Skeletal muscle cell (primary cell): ENCODE data around the gene ARVCF.

Source experiments
- DNase-seq: peaks from one replicate; pipeline ENCODE4 v3.0.0-alpha.2; 2010; ENCODE audit warnings: low read depth
- H3K4me3 ChIP-seq: 2 replicates; pipeline ENCODE4 v1.5.1; 2011; ENCODE audit warnings: low read depth, mild to moderate bottlenecking, control low read depth, low read length, moderate library complexity

Gene ARVCF

DNA sequence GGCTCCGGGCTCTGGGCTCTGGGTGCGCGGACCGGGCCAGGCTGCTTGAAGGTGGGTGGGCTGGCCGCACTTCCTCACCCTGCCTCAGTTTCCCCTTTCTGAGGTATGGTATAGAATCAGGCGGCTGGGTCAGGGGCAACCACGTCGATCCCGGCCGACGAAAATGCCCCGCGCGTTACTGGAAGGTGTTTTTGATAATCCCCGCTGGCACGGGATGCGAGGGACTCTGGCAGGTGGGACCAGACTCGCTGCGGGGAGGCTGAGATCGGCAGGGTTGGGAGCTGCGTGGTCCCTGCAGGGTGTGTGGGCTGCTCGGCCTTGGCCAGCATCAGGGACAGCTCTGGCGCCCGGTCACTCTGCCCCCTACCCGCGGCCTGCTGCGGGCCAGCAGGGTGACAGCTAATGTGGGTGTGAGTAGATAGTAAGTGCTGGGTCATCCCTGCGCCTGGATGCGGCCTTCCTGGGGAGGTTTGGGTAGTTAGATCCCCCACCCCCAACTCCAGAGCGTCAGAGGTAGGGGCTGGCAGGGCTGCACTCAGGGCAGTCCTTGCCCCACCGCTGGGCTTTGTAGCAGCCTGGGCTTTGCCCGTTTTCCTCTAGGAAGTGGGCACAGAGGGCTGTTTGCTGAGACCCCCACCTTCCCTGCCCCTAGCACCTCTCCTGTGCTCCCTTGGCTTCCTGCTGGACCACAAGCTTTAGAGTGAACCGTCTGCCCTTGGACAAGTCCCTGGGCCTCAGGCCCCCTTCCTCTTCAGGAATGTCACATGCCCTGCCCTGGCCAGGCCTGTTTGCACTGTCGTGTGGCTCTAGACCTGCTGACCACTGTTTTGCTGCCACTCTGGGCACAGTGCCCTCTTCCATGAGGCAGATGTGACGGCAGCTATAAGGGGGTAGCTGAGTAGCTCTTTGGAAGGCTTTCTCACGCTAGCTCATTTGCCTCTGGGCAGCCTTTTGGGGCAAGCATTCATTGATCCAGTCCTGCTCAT is 4.9 kb upstream of the ARVCF start:
- peak overlapping the region; percentile 93 for H3K4me3 ChIP-seq

DNA sequence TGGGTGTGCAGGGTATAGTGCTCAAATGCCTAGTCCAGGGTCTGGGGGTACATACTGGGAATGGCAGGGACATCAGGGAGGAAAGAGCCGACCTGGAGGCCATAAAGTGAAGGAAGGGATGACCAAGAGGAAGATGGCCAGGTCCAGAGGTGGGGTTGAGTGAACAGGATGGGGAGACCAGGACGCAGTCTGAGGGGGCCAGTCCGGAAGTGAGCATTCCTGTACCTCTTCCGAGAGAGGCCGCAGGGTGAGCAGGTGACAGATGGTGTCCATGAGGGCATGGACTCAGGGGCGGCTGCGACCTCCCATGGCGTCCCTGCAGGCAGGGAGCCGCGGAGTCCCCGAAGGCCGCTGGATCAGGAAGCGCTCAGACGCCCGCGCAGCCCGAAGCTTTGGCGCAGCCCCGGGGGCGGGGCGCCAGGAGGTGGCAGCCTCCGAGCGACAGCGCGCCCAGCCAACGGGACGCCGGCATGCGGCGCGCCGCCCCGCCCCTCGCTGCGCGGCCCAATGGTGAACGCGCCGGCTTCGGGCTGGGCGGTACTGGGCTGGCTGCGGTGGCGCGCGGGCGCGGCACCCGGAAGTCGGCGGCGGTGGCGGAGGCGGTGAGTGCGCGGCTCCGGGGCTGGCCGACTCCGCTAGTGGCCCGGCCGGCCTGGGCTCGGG is 4.0 kb upstream of the ARVCF start, which contains the start of gene TANGO2:
TANGO2 (plus strand) TSS at position 578 of the 663 bp plus-strand sequence. CDS start 15,689 bp downstream, outside the sequence.
- peak; percentile 51 for DNase-seq
- H3K4me3 ChIP-seq = peak within 1 kb of the TSS; percentile 93

More for the DNA sequence above, 4.9 kb upstream of the ARVCF start:
- no peak for DNase-seq

DNA sequence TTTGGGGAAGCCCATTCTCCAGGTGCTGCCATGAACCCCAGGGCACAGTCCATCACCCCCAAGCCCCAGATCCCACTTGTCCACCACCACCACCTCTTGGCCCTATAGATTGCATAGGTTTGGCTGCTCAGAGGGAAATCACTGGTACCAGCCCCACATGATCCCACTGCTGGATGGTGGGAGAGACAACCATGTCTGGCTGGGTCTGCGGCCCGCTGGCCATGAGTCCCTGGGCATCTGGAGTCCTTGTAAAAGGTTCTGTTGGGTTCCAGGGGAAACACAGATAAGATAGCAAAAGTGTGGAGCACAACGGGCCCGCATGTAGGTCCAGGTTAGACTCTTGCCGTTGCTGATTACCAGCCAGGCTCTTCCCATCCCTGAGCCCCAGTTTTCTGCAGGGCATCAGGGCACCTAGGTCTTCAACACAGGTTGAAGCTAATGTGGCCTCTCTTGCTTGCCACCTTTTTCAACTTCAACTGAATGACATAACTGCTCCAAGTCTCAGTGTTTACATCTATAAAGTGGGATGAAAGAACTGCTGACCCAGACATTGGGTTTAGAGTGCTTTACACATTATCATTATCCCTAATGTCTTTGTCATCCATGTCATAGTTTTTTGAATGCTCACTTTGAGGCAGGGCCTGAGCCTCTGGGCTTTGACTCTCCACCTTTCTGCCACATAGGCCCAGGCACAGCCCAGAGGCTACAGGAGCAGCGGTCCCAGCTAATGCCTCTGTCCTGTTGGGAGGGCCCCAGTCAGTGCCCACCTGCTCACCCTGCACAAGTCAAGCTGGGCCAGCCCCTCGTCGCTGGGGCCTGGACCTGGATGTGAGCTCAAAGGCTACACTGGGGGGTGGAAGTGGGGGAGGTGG is 3.3 kb upstream of the ARVCF start:
- no peak for DNase-seq
- H3K4me3 ChIP-seq = peak overlapping the region; percentile 53

DNA sequence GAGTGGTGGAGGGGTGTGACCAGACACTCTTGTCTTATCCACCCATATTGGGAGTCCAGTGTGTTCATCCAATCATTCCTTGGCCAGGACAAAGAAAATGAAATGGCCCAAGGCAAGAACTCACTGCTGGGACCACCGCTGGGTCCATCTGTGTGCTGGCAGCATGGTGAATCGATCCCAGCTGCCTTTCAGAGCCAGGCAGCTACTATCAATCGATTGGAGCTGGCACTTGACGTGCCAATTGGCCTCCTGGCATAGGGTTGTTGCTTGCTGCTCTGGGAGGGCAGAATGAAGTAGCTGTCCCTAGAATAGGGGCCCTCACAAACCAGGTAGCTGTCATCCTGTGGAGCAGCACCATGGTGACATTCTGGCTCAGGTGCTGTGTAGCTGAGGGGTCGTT is 1.4 kb upstream of the ARVCF start:
- DNase-seq = no peak

DNA sequence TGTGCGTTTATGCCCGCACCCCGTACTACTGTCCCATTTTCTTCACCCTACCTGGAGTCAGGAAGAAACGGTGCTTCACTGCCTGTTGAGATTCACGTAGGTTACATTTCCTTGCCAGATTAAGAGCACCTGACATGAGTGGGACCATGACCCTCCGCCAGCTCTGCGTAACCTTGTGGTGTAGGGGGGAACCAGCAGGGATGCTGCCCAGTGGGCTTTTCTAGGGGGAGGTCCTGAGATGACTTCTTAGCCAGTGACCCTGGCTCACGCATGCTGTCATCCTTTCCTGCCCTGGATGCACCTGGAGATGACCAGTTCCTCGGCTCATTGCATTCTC is 967 bp upstream of the ARVCF start:
- no peak for DNase-seq
- H3K4me3 ChIP-seq = no peak overlapping the region

More for the DNA sequence above, 1.4 kb upstream of the ARVCF start:
- H3K4me3 ChIP-seq = no peak overlapping the region

DNA sequence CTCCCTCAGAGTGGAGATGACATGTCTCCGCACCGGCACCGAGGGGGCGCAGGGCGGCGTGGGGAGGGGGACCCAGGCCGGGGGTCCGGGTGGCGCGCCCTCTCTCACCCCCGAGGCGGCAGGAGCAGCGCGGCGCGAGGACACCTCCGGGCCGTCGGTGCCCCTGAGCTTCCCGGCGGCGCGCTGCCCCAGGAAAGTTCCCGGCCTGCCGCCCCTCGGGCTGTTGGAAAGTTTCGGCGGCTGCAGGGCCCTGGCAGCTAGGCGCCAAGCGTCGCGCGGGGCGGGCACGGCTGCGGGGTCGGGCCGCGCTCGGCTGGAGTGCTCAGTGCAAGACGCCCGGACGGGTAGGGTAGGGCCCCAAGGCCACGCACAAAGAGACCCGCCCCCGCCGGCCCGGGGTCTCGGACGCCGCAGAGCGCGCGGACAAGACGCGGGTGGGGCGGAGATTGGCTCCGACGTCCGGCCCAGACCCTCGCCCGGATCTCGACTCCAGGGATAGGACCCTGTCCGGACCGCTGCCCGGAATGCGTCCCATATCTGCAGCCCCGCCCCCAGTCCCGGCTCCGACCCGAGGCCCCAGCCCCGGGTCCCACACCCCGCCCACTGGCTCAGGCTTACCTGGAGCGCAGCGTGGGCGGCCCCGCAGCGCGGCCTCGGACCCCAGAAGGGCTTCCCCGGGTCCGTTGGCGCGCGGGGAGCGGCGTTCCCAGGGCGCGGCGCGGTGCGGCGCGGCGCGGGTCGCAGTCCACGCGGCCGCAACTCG is 471 bp downstream of the ARVCF start:
- peak overlapping the region; percentile 60 for H3K4me3 ChIP-seq
- DNase-seq = no peak

DNA sequence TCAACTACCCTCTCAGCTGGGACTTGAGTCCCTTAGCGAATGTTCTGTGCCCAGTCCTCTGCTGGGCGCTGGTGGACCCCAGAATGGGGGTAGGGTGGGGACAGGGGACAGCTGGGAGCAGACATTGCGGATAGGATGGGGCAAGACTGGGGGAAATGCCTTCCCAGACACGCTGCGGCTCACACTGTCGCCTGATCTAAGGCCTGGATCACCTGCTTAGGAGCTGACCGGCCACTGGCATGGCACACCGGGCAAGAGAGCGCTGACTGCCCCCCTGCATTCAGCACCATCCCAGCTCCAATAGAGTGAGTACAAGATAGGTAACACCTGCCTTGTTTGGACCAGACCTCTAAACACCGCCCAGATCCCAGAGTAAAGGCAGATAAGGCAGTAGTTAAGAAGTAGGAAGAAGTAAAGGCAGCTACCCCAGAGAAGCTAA is 1.4 kb downstream of the ARVCF start:
- H3K4me3 ChIP-seq = no peak overlapping the region
- no peak for DNase-seq

DNA sequence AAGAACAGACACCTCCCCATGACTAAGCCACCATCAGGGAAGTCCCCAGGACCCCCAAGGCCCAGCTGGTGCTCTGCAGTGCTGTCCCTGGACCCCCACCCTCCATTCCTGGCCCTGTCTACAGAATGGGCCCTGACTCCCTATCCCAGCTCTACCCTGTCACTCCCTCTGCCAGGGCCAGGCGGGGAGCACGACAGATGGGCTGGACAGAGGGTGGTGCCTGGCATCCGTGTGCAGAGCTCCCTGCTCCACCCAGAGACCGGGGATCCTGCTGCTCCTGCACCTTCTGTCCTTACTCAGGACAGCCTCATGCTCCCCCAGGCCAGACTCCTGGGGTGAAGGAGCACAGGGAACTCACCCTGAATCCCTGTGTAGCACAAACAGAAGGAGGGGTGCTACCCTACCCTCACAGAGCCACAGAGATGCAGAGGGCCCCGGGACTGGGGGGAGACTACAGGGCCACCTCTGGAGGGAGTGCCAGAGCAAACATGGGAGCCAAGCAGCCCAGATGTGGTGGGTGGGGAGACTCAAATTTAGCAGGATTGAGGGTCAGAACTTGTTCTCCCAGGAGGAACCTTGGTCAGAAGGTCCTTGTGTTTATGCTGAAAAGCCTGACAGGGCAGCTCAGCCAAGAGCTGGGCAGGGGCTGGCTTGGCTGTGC is 2.0 kb downstream of the ARVCF start:
- no peak for DNase-seq
- H3K4me3 ChIP-seq = no peak overlapping the region

DNA sequence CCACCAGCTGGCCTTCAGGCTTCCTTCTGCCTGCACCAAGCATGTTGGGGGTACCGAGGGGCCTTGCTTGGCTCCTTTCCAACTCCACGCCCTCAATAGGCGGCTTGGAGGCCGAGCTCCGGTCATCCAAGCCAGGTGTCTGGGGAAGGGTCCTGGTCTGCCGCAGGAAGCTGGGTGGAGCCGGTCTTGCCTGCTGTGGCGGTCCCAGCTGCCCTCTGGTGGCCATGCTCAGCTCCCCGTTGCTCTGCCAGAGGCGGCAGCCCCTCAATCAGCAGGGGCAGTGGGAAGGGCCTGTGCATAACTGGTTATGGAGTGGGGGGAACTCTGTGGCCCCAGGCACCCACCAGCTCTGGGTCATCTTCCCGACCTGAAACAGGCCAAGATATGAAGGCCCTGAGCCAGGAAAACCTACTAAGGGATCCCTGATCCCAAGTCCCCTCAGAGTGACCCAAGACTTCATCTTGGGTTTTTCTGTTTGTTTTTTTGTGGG is 3.2 kb downstream of the ARVCF start:
- no peak overlapping the region for H3K4me3 ChIP-seq
- DNase-seq = no peak

DNA sequence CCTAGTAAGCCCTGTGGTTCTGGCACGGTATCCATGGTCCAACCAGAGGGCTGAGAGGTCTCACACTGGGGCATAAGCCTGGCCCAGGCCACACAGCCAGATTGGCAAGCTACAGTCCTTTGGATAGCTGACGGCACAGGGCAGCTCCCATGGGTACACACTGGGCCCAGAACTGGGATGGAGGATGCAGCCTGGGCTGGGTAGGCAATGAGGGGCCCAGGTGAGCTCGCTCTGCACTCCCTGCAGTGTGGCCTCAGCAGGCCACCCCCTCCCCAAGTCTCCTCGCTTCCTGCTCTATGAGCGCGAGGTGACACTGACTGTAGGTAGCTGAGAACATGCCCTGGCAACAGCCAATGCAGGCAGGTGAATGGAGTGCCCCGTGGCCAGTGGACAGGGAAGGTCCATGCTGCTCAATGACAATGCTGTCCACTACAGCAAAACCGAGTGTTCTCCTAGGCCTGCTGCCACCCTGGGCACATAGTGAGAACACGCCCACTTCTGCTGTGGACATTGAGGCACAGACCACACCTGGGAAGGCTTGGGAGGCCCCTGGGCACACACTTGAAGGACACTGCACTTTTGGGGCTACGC is 3.8 kb downstream of the ARVCF start:
- H3K4me3 ChIP-seq = no peak overlapping the region
- no peak for DNase-seq

DNA sequence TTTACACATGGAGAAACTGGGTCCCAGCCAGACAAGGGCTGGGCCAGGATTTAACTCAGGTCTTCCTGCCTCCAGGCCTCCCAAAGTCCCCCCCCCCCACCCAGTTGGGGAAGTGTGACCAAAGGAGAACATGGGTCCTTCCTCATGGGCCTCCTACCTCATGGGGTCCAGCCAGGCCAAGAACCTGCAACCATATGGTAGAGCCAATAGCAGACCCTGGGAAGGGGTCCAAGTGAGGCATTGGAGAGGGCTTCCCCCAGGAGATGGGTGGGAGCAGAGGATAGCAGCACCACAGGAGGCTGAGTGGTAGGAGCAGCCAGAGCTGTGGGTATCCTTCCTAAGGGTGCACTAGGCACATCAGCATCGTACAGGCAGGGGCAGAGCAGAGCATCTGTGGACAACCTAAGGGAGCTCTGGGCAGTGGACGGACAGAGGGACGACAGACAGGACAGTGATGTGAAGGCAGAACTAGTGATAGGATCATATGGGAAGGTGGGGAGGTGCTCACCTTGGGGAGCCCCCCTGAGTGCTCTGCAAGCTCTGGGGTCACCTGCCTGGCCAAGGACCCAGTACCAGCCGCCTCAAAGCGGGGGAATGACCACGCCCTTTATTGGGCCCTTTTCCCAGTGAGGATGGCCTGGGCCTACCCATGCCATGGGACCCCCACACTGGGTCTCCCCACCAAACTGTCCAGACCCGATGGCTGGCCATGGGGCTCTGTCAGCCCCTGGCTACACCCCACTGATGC is 4.5 kb downstream of the ARVCF start:
- DNase-seq = no peak
- no peak overlapping the region for H3K4me3 ChIP-seq

DNA sequence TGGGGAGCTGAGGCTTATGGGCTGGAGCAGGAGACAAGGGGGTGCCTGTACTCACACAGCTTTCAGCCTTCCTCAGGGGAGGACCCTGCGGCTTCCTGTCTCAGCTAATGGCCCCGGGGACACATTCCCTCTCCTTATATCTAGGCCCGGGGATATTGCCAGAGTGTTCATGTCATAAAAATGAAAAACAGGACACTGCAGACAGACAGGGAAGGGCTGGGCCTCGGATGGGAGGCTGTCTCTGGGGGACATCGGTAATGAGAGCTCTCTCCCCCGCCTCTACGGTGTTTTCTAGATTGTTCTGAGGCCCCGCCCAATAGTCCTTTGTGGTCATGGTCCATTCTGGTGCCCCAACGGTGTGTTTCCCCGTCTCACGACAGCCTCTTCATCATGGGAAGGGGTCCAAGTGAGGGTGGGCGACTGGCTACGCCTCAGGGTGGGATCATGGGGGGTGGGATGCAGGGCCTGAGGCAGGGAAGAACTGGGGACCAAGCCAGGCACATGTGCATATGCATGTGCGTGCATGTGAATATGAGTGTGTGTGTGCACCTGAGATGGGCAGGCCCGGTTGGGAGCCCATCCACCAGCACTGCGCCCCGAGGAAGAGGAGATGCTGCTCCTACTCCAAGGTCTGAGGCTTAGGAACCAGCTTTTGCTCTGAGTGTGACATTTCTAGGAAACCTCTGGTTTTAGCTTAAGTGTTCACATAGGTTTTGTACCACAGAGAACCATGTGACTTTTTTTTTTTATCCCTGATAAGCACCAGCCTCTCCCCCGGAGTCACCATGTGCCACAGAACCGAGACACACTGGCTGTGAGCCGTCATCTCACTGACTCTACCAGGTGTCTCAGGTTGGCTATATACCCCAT is 5.3 kb downstream of the ARVCF start:
- no peak for DNase-seq
- no peak overlapping the region for H3K4me3 ChIP-seq

DNA sequence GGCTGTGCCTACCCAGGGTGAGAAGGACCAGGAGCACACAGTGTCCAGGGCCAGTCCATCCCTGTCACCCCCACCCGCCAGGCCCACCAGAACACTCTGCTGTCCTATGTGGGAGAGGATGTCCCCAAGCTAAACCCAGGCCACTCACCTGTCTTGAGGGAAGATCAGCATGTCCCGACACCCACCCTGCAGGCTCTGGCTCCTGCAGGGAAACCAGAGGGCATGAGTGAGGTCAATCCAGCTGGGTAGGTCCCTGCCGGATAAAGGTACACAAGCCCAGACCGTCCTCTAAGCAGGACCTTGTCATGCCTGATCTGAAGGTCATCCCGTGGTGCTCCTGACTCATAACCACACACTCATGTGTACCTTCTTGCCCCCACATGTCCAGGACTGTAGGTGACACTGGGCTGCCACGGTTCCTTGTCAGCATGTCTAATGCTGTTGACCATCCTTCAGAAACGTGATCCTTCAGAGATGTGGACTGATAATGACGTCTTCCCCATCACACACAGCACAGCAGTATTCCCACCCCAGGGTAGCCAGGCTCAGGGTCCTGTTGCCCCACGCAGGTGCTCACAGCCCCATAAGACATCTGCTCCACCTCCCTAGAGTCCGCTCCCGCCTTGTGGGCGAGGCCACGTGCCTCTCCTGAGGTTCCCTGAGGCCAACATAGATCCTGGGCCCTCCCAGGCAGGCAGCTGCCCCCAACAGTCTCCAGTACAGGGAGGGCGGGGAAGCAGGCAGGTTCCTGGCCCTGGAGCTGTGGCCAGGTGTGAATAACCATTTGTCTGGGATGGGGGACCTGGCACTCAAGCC is 6.1 kb downstream of the ARVCF start:
- no peak overlapping the region for H3K4me3 ChIP-seq
- no peak for DNase-seq

DNA sequence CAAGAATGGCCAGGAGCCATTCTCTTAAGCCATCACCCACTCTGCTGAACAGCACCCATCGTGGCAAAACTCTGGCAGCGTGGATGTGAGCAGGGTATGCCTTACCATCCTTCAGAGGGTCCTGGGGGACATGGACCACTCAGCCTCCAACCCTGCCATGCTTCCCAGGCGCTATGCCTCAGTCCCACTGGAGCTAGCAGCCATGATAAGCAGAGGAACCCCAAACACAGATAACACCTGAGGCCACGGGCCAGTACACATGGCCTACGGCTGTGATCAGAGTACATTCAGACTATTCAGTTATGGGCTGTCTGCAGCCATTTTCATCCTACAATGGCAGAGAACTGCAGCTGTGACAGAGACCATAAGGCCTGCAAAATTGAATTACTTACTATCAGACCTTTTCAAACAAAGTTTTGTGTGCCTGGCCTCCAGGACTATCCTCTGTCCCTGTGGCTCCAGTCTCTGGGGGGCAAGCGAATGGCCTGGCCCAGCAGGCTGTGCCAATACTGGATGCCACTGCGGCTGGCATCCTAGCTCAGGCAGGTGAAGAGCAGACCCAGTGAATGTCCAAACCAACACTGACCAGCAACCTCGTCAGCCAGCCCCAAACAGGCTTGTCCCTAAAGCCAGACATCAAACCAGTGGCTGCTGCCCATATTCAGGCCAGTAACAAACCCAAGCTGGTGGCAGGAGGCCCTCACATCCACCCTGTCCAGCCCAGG is 6.9 kb downstream of the ARVCF start:
- DNase-seq = no peak
- H3K4me3 ChIP-seq = no peak overlapping the region

DNA sequence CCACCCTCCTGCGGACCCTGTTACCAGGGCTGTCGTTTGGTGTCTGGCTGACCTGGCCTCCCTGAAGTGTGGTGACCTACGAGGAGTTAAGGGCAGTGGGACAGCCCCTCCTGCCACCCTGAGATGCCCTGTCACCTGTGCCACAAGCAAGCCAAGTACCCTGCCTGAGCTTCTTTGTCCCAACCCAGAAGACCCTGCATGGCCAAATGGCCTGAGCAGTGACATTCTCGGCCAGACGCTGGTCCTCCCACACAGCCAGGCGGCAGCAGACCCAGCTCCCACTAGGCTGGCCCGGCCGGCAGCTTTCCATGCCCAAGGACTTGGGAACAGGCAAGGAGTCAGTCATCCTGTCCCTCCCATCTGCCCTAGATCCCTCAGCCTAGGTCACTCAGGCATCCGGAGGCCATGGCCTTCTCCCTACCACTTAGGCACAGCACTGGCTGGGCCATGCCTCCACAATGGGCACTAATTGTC is 7.6 kb downstream of the ARVCF start:
- no peak overlapping the region for H3K4me3 ChIP-seq
- DNase-seq = no peak
